Coronary artery (tissue), 2 donors: ENCODE data around the gene TTC28.
A peak's percentile ranks its signal among the peaks of the same experiment; 100 is the strongest.

Source experiments
- DNase-seq: peaks from one replicate; pipeline ENCODE4 v3.0.0-alpha.2; 2017; ENCODE audit warnings: low spot score
- H3K27ac ChIP-seq, 2 donors: fragments of 200-600 bp; sonication (generic); one replicate each; pipeline ENCODE4 v1.5.1; 2016 to 2019
- H3K4me3 ChIP-seq: fragments of 200-600 bp; sonication (generic); 2 replicates; pipeline ENCODE4 v1.5.1; 2016; ENCODE audit warnings: mild to moderate bottlenecking, moderate library complexity
- TF ChIP-seq, protein P1 (sequence below): fragments of 200-600 bp; sonication (generic); IDR thresholded peaks from one replicate; pipeline ENCODE4 v1.5.1; 2019; ENCODE audit warnings: antibody characterized with exemption

Gene TTC28

DNA sequence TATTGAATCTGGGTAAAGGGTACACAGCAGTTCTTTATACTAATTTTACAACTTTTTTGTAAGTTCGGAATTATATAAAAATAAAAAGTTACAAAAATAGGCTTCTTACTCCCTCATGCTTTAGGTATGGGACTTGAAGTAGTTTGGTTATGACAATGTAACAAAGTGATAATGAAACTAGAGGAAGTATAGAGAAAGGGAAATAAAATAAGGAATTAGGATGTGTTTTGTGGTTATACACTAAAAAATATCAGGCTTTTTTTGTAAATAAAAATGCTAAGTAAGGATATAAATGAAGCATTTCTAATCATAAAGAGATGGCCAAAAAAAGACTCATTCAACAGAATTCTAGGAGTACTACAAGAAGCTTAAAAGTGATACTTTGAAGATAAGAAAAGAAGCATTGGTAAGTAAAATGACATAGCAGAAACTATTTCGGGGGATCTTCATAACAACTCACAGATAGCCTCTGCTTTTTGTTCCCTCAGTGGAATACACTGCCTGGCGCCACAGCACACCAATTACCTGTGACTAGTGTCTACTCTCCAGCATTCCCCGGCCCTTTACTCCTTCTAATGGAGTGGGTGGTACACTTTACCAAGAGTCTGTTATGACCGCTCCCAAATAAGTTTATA lies 437.9 kb downstream of the TTC28 start:
- Histone ChIP-seq H3K27ac (no peak overlapping the region), H3K4me3 (no peak overlapping the region)
- TF ChIP-seq, protein P1, sequence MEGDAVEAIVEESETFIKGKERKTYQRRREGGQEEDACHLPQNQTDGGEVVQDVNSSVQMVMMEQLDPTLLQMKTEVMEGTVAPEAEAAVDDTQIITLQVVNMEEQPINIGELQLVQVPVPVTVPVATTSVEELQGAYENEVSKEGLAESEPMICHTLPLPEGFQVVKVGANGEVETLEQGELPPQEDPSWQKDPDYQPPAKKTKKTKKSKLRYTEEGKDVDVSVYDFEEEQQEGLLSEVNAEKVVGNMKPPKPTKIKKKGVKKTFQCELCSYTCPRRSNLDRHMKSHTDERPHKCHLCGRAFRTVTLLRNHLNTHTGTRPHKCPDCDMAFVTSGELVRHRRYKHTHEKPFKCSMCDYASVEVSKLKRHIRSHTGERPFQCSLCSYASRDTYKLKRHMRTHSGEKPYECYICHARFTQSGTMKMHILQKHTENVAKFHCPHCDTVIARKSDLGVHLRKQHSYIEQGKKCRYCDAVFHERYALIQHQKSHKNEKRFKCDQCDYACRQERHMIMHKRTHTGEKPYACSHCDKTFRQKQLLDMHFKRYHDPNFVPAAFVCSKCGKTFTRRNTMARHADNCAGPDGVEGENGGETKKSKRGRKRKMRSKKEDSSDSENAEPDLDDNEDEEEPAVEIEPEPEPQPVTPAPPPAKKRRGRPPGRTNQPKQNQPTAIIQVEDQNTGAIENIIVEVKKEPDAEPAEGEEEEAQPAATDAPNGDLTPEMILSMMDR = no peak
- no peak for DNase-seq

DNA sequence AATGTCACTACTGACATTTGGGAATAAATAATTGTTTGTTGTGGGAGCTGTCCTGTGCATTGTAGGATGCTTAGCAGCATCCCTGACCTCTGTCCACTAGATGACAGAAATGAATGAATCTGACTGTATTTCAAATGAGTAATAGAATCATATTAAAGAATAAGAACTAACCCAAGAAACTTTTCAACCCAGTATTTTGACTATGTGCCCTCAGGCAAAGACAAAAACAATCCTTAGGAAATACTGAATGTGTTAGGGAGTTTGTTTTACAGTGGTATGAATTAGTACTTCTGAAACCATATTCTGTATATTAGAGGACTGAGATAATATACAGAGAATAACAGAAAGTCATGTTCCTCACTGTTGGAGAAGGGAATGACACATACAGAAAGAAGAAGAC lies 439.7 kb downstream of the TTC28 start:
- H3K27ac ChIP-seq = no peak overlapping the region
- no peak for DNase-seq
- H3K4me3 ChIP-seq = no peak overlapping the region
- TF ChIP-seq, protein P1 = no peak

- DNase-seq = no peak
- H3K4me3 ChIP-seq = no peak overlapping the region
- TF ChIP-seq, protein P1 = no peak
- no peak overlapping the region for H3K27ac ChIP-seq
These were observed 441.9 kb downstream of the TTC28 start for GRCh38 chr22:28237783-28238182.

GRCh38 chr22:28237112-28237511 lies 442.5 kb downstream of the TTC28 start:
- Histone ChIP-seq H3K4me3 (no peak overlapping the region), H3K27ac (peak overlapping the region; percentile 29)
- TF ChIP-seq, protein P1 = no peak
- no peak for DNase-seq

GRCh38 chr22:28232204-28232603 lies 447.4 kb downstream of the TTC28 start:
- TF ChIP-seq, protein P1 = no peak
- DNase-seq = no peak
- Histone ChIP-seq H3K4me3 (no peak overlapping the region), H3K27ac (no peak overlapping the region)

DNA sequence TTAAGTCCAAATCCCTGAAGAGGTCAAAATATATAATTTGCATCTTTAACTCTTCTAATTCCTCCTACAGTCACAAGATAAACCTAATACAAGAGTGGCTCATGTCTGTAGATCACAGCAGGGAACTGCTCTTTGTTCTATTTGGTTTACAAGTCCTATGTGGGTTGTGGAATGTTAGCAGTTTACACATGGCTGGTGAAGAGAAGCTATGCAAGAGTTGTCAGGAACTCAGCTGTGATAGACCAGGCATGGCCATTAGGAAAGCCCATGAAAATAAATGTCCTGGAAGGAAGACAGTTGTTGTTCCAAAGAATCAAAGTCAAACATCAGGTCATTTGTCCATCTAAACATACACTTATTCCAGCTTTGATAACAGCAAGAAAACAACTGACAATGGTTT lies 448.2 kb downstream of the TTC28 start:
- no peak overlapping the region for H3K4me3 ChIP-seq
- TF ChIP-seq, protein P1 = no peak
- no peak overlapping the region for H3K27ac ChIP-seq
- no peak for DNase-seq

DNA sequence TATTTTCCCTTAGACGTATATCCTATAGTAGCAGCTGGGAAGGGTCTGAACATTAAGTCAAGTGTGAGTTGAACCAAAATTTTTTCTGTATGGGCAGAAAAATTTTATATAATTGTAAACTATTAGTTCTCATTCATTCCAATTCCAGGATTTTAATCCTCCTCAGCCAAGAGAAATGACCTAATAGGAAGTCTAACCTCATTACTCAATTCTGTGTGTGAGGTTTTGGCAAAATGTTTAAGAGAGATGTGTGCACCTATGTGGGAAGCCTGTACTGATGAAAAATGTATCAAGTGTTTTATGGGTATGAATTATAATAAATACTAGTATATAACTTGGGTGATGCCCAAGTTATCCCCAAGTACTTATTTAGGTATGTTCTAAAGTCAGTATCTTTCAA lies 449.0 kb downstream of the TTC28 start:
- TF ChIP-seq, protein P1 = no peak
- Histone ChIP-seq H3K27ac (no peak overlapping the region), H3K4me3 (no peak overlapping the region)
- no peak for DNase-seq
